ENCODE measurements around the gene POLR3G. TPM values are rescaled to one million over a fixed set of nuclear protein-coding genes. Genes with fewer than 3 reads are reported as not detected.

The POLR3G gene
- total and polyA plus RNA-seq, 4 donors, result 0.08 to 1.5 (median 0.64) TPM

- Histone ChIP-seq H3K4me3 (ENCODE audit: low read length in 2 of 2) (no peak overlapping the region), H3K9me3 (ENCODE audit: control insufficient read depth, low read length) (no peaks in the 10 kb centered on the region), H3K4me1 (ENCODE audit: control insufficient read depth in 1 of 2, insufficient read depth in 2 of 2, low read length in 2 of 2) (no peaks in the 10 kb centered on the region), H3K27ac (ENCODE audit: low read depth in 1 of 2, low read length in 2 of 2) (no peak overlapping the region), H3K36me3 (ENCODE audit: control insufficient read depth in 1 of 2, insufficient read depth in 2 of 2, low read length in 1 of 2) (no peaks in the 10 kb centered on the region), H3K27me3 (ENCODE audit: control insufficient read depth in 1 of 2, insufficient read depth in 2 of 2, low read length in 1 of 2) (no peaks in the 10 kb centered on the region)
- DNase-seq (no peak), ATAC-seq (ENCODE audit: low FRiP score) (no peak)
- WGBS, 2 donors, result 36% methylated on average over 3 of the region's 3 CpGs
- intact Hi-C loops (cut with DNase I), result no loop called here
Observed at GRCh38 chr5:90484540-90484939, 9.9 kb downstream of the POLR3G start.

GRCh38 chr5:90488791-90489190, 14.1 kb downstream of the POLR3G start:
- no peaks in the 10 kb centered on the region for H3K36me3 ChIP-seq (ENCODE audit: control insufficient read depth in 1 of 2, insufficient read depth in 2 of 2, low read length in 1 of 2)
- H3K27ac ChIP-seq (ENCODE audit: low read depth in 1 of 2, low read length in 2 of 2), result no peak overlapping the region
- DNase-seq (no peak), ATAC-seq (ENCODE audit: low FRiP score) (no peak)
- no peak overlapping the region for H3K4me3 ChIP-seq (ENCODE audit: low read length in 2 of 2)
- H3K4me1 ChIP-seq (ENCODE audit: control insufficient read depth in 1 of 2, insufficient read depth in 2 of 2, low read length in 2 of 2), result no peaks in the 10 kb centered on the region
- WGBS, 2 donors, result 32% methylated on average over 2 of the region's 2 CpGs
- no peaks in the 10 kb centered on the region for H3K9me3 ChIP-seq (ENCODE audit: control insufficient read depth, low read length)
- no peaks in the 10 kb centered on the region for H3K27me3 ChIP-seq (ENCODE audit: control insufficient read depth in 1 of 2, insufficient read depth in 2 of 2, low read length in 1 of 2)
- intact Hi-C loops (cut with DNase I), result no loop called here

DNA sequence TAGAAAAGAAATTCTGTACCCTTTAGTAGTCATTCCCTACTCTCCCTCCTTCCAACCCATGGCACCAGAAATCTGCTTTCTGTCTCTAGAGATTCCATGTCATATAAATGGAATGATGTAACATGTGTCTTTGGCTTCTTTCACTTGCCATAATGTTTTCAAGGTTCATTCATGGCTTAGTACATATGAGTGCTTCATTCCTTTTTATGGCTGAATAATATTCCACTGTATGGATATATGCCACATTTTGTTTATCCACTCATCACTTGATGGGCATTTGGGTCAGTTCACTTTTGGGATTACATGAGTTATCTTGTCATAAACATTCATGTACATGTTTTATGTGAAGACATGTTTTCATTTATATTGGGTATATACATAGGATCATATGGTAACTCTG, 19.4 kb downstream of the POLR3G start:
- H3K36me3 ChIP-seq (ENCODE audit: control insufficient read depth in 1 of 2, insufficient read depth in 2 of 2, low read length in 1 of 2), result no peaks in the 10 kb centered on the region
- DNase-seq (no peak), ATAC-seq (ENCODE audit: low FRiP score) (no peak)
- H3K4me3 ChIP-seq (ENCODE audit: low read length in 2 of 2), result no peak overlapping the region
- intact Hi-C loops (cut with DNase I), result no loop called here
- H3K9me3 ChIP-seq (ENCODE audit: control insufficient read depth, low read length), result no peaks in the 10 kb centered on the region
- H3K27ac ChIP-seq (ENCODE audit: low read depth in 1 of 2, low read length in 2 of 2), result no peak overlapping the region
- H3K4me1 ChIP-seq (ENCODE audit: control insufficient read depth in 1 of 2, insufficient read depth in 2 of 2, low read length in 2 of 2), result no peaks in the 10 kb centered on the region
- no peaks in the 10 kb centered on the region for H3K27me3 ChIP-seq (ENCODE audit: control insufficient read depth in 1 of 2, insufficient read depth in 2 of 2, low read length in 1 of 2)

- H3K4me3 ChIP-seq (ENCODE audit: low read length in 2 of 2), result no peak overlapping the region
- ATAC-seq (ENCODE audit: low FRiP score) (no peak), DNase-seq (no peak)
- H3K27ac ChIP-seq (ENCODE audit: low read depth in 1 of 2, low read length in 2 of 2), result no peak overlapping the region
- no peaks in the 10 kb centered on the region for H3K36me3 ChIP-seq (ENCODE audit: control insufficient read depth in 1 of 2, insufficient read depth in 2 of 2, low read length in 1 of 2)
- no peaks in the 10 kb centered on the region for H3K4me1 ChIP-seq (ENCODE audit: control insufficient read depth in 1 of 2, insufficient read depth in 2 of 2, low read length in 2 of 2)
- WGBS, 2 donors, result 77 to 80% methylated on average over 1 of the region's 1 CpG
- no peaks in the 10 kb centered on the region for H3K9me3 ChIP-seq (ENCODE audit: control insufficient read depth, low read length)
- H3K27me3 ChIP-seq (ENCODE audit: control insufficient read depth in 1 of 2, insufficient read depth in 2 of 2, low read length in 1 of 2), result no peaks in the 10 kb centered on the region
- intact Hi-C loops (cut with DNase I), result no loop called here
Observed at GRCh38 chr5:90495146-90495545, 20.5 kb downstream of the POLR3G start.

GRCh38 chr5:90503596-90503995, 28.9 kb downstream of the POLR3G start:
- intact Hi-C loops (cut with DNase I), result loop anchor here in 1 of 2 donors (10.0 kb wide), 1 partner anchor 1359 kb away; no protein-coding TSS in a partner anchor
- DNase-seq (no peak), ATAC-seq (ENCODE audit: low FRiP score) (no peak)
- Histone ChIP-seq H3K4me3 (ENCODE audit: low read length in 2 of 2) (no peak overlapping the region), H3K27me3 (ENCODE audit: control insufficient read depth in 1 of 2, insufficient read depth in 2 of 2, low read length in 1 of 2) (no peaks in the 10 kb centered on the region), H3K9me3 (ENCODE audit: control insufficient read depth, low read length) (no peaks in the 10 kb centered on the region), H3K27ac (ENCODE audit: low read depth in 1 of 2, low read length in 2 of 2) (no peak overlapping the region), H3K36me3 (ENCODE audit: control insufficient read depth in 1 of 2, insufficient read depth in 2 of 2, low read length in 1 of 2) (no peaks in the 10 kb centered on the region), H3K4me1 (ENCODE audit: control insufficient read depth in 1 of 2, insufficient read depth in 2 of 2, low read length in 2 of 2) (no peaks in the 10 kb centered on the region)
- 41 to 52% methylated on average over 1 of the region's 1 CpG for WGBS, 2 donors

GRCh38 chr5:90504743-90505142, 30.1 kb downstream of the POLR3G start:
- no peak for ATAC-seq (ENCODE audit: low FRiP score)
- no peak for DNase-seq
- Histone ChIP-seq H3K36me3 (ENCODE audit: control insufficient read depth in 1 of 2, insufficient read depth in 2 of 2, low read length in 1 of 2) (no peaks in the 10 kb centered on the region), H3K4me1 (ENCODE audit: control insufficient read depth in 1 of 2, insufficient read depth in 2 of 2, low read length in 2 of 2) (no peaks in the 10 kb centered on the region), H3K4me3 (ENCODE audit: low read length in 2 of 2) (no peak overlapping the region), H3K27ac (ENCODE audit: low read depth in 1 of 2, low read length in 2 of 2) (no peak overlapping the region), H3K27me3 (ENCODE audit: control insufficient read depth in 1 of 2, insufficient read depth in 2 of 2, low read length in 1 of 2) (no peaks in the 10 kb centered on the region), H3K9me3 (ENCODE audit: control insufficient read depth, low read length) (no peaks in the 10 kb centered on the region)
- intact Hi-C loops (cut with DNase I), result loop anchor here in 1 of 2 donors (10.0 kb wide), 1 partner anchor 1360 kb away; no protein-coding TSS in a partner anchor
- 81 to 83% methylated on average over 2 of the region's 2 CpGs for WGBS, 2 donors

DNA sequence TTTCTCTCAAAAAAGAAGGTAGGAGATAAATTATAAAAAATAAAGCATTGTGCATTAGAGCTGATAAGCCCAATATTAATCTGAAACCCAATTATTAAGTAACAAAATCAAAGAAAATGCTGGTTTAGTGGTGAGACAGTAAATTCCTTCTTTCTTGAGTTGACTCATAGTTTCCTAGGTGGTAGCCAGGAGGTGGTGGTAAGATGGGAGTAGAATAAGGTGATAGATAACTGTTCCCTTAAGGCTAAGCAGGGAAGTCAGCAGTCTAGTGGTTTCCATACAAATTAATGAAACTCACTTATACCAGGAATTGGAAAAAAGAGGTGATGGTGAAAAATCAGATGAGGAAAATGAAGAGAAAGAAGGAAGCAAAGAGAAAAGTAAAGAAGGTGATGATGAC, 31.6 kb downstream of the POLR3G start:
- no peak for ATAC-seq (ENCODE audit: low FRiP score)
- H3K36me3 ChIP-seq (ENCODE audit: control insufficient read depth in 1 of 2, insufficient read depth in 2 of 2, low read length in 1 of 2), result no peaks in the 10 kb centered on the region
- no peak overlapping the region for H3K27ac ChIP-seq (ENCODE audit: low read depth in 1 of 2, low read length in 2 of 2)

GRCh38 chr5:90510438-90510837, 35.8 kb downstream of the POLR3G start:
- H3K36me3 ChIP-seq (ENCODE audit: control insufficient read depth in 1 of 2, insufficient read depth in 2 of 2, low read length in 1 of 2), result no peaks in the 10 kb centered on the region
- H3K9me3 ChIP-seq (ENCODE audit: control insufficient read depth, low read length), result no peaks in the 10 kb centered on the region
- DNase-seq, result no peak
- H3K4me3 ChIP-seq (ENCODE audit: low read length in 2 of 2), result no peak overlapping the region
- no peaks in the 10 kb centered on the region for H3K4me1 ChIP-seq (ENCODE audit: control insufficient read depth in 1 of 2, insufficient read depth in 2 of 2, low read length in 2 of 2)
- WGBS, 2 donors, result 98 to 100% methylated on average over 1 of the region's 1 CpG
- H3K27ac ChIP-seq (ENCODE audit: low read depth in 1 of 2, low read length in 2 of 2), result no peak overlapping the region
- no peaks in the 10 kb centered on the region for H3K27me3 ChIP-seq (ENCODE audit: control insufficient read depth in 1 of 2, insufficient read depth in 2 of 2, low read length in 1 of 2)
- intact Hi-C loops (cut with DNase I), result no loop called here
- ATAC-seq (ENCODE audit: low FRiP score), result no peak

More for the DNA sequence above, 31.6 kb downstream of the POLR3G start:
- intact Hi-C loops (cut with DNase I), result loop anchor here in 1 of 2 donors (10.0 kb wide), 1 partner anchor 1361 kb away; no protein-coding TSS in a partner anchor
- H3K4me1 ChIP-seq (ENCODE audit: control insufficient read depth in 1 of 2, insufficient read depth in 2 of 2, low read length in 2 of 2), result no peaks in the 10 kb centered on the region
- no peaks in the 10 kb centered on the region for H3K9me3 ChIP-seq (ENCODE audit: control insufficient read depth, low read length)
- H3K27me3 ChIP-seq (ENCODE audit: control insufficient read depth in 1 of 2, insufficient read depth in 2 of 2, low read length in 1 of 2), result no peaks in the 10 kb centered on the region
- H3K4me3 ChIP-seq (ENCODE audit: low read length in 2 of 2), result no peak overlapping the region
- DNase-seq, result no peak

- intact Hi-C loops (cut with DNase I), result no loop called here
- H3K27me3 ChIP-seq (ENCODE audit: control insufficient read depth in 1 of 2, insufficient read depth in 2 of 2, low read length in 1 of 2), result no peaks in the 10 kb centered on the region
- 79 to 81% methylated on average over 3 of the region's 3 CpGs for WGBS, 2 donors
Observed at GRCh38 chr5:90514520-90514919, 39.9 kb downstream of the POLR3G start.

More at GRCh38 chr5:90514520-90514919, 39.9 kb downstream of the POLR3G start:
- H3K9me3 ChIP-seq (ENCODE audit: control insufficient read depth, low read length), result no peaks in the 10 kb centered on the region
- no peak overlapping the region for H3K4me3 ChIP-seq (ENCODE audit: low read length in 2 of 2)
- DNase-seq, result no peak
- peaks cover 0 to 2% of the 10 kb centered on the region in 2 donors for H3K4me1 ChIP-seq (ENCODE audit: control insufficient read depth in 1 of 2, insufficient read depth in 2 of 2, low read length in 2 of 2)
- no peak overlapping the region for H3K27ac ChIP-seq (ENCODE audit: low read depth in 1 of 2, low read length in 2 of 2)
- H3K36me3 ChIP-seq (ENCODE audit: control insufficient read depth in 1 of 2, insufficient read depth in 2 of 2, low read length in 1 of 2), result no peaks in the 10 kb centered on the region
- no peak for ATAC-seq (ENCODE audit: low FRiP score)
